ENCODE data around the gene SH2D1B. TPM values are rescaled to one million over a fixed set of nuclear protein-coding genes. Genes with fewer than 3 reads are reported as not detected.

Gene SH2D1B
- total RNA-seq, 1 experiment from 2014 or later = 0.34 TPM

DNA sequence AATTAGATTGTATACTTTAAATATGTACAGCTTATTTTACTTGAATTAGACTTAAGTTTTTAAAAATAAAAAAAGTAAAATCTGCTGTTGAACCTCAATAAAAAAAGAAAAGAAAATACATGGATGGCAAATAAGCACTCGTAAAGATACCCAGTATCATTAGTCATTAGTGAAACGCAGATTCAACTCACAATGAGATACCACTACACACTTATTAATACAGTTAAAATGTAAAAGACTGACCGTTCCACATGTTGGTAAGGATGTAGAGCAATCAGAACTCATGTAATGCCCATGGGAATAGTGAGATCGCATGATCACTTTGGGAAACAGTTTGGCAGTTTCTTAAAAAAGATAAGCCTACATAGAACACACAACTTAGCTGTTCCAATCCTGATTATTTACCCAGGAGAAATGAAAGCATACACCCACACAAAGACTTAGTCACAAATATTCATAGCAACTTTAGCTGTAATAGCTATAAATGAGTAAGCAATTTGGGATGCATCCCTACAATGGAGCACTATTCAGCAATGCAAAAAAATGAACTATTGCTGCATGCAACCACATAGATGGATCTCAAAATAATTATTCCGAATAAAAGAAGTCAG lies 7.3 kb downstream of the SH2D1B start:
- ChIA-PET POLR2A (ENCODE audit: low non-redundant PET) (interaction anchor here (0.5 kb wide), 1 partner anchor 88 kb away, joined by 3 read pairs; no protein-coding TSS in a partner anchor), CTCF (no interaction called here)
- H3K27ac ChIP-seq (ENCODE audit: low read depth, low read length, poor library complexity, severe bottlenecking) = no peak overlapping the region
- DNase-seq (ENCODE audit: low spot score) = peak; percentile 47
- intact Hi-C loops (cut with micrococcal nuclease; ENCODE audit: unreplicated experiment) = no loop called here
- H3K4me3 ChIP-seq (ENCODE audit: low read depth, low read length, poor library complexity, severe bottlenecking) = no peak overlapping the region
- H3K36me3 ChIP-seq (ENCODE audit: insufficient read depth, low read length, poor library complexity, severe bottlenecking) = no peaks in the 10 kb centered on the region
- H3K9me3 ChIP-seq (ENCODE audit: low read depth, low read length, poor library complexity, severe bottlenecking) = no peaks in the 10 kb centered on the region
- no peaks in the 10 kb centered on the region for H3K27me3 ChIP-seq (replicated peaks; ENCODE audit: insufficient read depth, low read depth, low read length, poor library complexity)
- TF ChIP-seq, protein P1, sequence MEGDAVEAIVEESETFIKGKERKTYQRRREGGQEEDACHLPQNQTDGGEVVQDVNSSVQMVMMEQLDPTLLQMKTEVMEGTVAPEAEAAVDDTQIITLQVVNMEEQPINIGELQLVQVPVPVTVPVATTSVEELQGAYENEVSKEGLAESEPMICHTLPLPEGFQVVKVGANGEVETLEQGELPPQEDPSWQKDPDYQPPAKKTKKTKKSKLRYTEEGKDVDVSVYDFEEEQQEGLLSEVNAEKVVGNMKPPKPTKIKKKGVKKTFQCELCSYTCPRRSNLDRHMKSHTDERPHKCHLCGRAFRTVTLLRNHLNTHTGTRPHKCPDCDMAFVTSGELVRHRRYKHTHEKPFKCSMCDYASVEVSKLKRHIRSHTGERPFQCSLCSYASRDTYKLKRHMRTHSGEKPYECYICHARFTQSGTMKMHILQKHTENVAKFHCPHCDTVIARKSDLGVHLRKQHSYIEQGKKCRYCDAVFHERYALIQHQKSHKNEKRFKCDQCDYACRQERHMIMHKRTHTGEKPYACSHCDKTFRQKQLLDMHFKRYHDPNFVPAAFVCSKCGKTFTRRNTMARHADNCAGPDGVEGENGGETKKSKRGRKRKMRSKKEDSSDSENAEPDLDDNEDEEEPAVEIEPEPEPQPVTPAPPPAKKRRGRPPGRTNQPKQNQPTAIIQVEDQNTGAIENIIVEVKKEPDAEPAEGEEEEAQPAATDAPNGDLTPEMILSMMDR (conservative IDR thresholded peaks at IDR 0.05; ENCODE audit: low read depth, low read length) = no peak
- no peak for TF ChIP-seq EZH2 (IDR thresholded peaks at IDR 0.05; ENCODE audit: borderline replicate concordance, low read depth, low read length, poor library complexity, severe bottlenecking)
- H3K4me1 ChIP-seq (ENCODE audit: insufficient read depth, low read length, poor library complexity, severe bottlenecking) = peaks cover 17% of the 10 kb centered on the region
- BruUV-seq (replicated peaks) = no TSS peak

DNA sequence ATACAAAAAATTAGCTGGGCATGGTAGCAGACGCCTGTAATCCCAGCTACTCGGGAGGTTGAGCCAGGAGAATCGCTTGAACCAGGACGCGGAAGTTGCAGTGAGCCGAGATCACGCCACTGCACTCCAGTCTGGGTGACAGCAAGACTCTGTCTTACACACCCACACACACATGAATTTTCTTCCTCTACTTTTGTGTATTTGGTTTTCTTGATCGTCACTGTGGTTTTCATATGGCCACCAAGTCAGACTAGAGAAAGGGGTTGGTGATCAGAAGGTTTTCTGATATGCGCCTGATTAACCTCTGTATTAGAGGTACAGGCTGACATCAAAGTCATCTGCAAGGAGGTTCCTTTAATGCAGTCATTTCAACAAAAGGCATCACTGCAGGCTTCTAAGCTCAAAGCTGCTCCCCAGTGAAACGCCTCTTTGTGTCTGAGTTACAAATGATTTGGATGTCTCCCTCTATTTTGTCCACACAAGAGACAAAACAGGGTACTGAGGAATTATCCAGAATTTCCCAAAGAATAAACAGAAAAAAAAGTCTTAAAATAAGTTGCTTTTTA lies 11.1 kb downstream of the SH2D1B start:
- Histone ChIP-seq H3K27ac (ENCODE audit: low read depth, low read length, poor library complexity, severe bottlenecking) (no peak overlapping the region), H3K4me1 (ENCODE audit: insufficient read depth, low read length, poor library complexity, severe bottlenecking) (peaks cover 43% of the 10 kb centered on the region), H3K9me3 (ENCODE audit: low read depth, low read length, poor library complexity, severe bottlenecking) (no peaks in the 10 kb centered on the region), H3K36me3 (ENCODE audit: insufficient read depth, low read length, poor library complexity, severe bottlenecking) (no peaks in the 10 kb centered on the region), H3K4me3 (ENCODE audit: low read depth, low read length, poor library complexity, severe bottlenecking) (no peak overlapping the region), H3K27me3 (replicated peaks; ENCODE audit: insufficient read depth, low read depth, low read length, poor library complexity) (no peaks in the 10 kb centered on the region)
- no TSS peak for BruUV-seq (replicated peaks)
- CTCF ChIA-PET = no interaction called here
- intact Hi-C loops (cut with micrococcal nuclease; ENCODE audit: unreplicated experiment) = no loop called here
- POLR2A ChIA-PET (ENCODE audit: low non-redundant PET) = no interaction called here
- no peak for TF ChIP-seq EZH2 (IDR thresholded peaks at IDR 0.05; ENCODE audit: borderline replicate concordance, low read depth, low read length, poor library complexity, severe bottlenecking)
- TF ChIP-seq, protein P1 (conservative IDR thresholded peaks at IDR 0.05; ENCODE audit: low read depth, low read length) = no peak
- no peak for DNase-seq (ENCODE audit: low spot score)

DNA sequence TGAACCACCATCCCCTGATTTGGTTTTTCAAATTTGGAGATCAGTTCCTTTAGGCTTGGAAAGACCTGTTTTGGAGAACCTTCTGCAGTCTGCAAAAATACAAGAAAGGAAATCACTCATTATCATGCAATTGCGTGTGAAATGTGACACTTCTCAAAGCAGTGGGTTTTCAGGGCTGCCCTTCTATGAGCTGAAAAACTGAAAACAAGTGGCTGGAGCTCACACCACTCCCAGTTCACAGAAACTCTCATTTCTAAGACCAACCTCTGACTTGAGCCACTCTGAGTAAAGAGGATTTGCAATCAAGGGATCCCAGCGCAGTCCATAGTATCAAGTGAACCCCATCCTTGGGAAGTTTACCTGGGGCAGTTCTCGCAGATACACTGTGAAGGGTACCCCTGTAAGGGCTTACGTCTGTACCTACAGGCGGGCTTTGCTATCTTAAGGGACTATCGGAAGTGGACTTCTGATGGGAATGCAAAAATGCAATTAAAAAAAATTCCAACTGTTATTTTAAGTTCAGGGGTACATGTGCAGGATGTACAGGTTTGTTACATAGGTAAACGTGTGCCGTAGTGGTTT lies 12.8 kb downstream of the SH2D1B start:
- Histone ChIP-seq H3K9me3 (ENCODE audit: low read depth, low read length, poor library complexity, severe bottlenecking) (no peaks in the 10 kb centered on the region), H3K36me3 (ENCODE audit: insufficient read depth, low read length, poor library complexity, severe bottlenecking) (no peaks in the 10 kb centered on the region), H3K4me1 (ENCODE audit: insufficient read depth, low read length, poor library complexity, severe bottlenecking) (peaks cover 43% of the 10 kb centered on the region), H3K27ac (ENCODE audit: low read depth, low read length, poor library complexity, severe bottlenecking) (peak overlapping the region; percentile 79), H3K4me3 (ENCODE audit: low read depth, low read length, poor library complexity, severe bottlenecking) (no peak overlapping the region), H3K27me3 (replicated peaks; ENCODE audit: insufficient read depth, low read depth, low read length, poor library complexity) (no peaks in the 10 kb centered on the region)
- ChIA-PET CTCF (no interaction called here), POLR2A (ENCODE audit: low non-redundant PET) (interaction anchor here (0.6 kb wide), 1 partner anchor 162 kb away, joined by 3 read pairs; the partner anchor contains the start of gene UAP1)
- BruUV-seq (replicated peaks) = no TSS peak
- TF ChIP-seq, protein P1 (conservative IDR thresholded peaks at IDR 0.05; ENCODE audit: low read depth, low read length) = no peak
- no peak for TF ChIP-seq EZH2 (IDR thresholded peaks at IDR 0.05; ENCODE audit: borderline replicate concordance, low read depth, low read length, poor library complexity, severe bottlenecking)
- DNase-seq (ENCODE audit: low spot score) = peak; percentile 78
- intact Hi-C loops (cut with micrococcal nuclease; ENCODE audit: unreplicated experiment) = loop anchor here (10.0 kb wide), 1 partner anchor 614 kb away; no protein-coding TSS in a partner anchor
